Neural cell (in vitro differentiated cells): ENCODE results near the gene MAMLD1. TPM values are rescaled to one million over a fixed set of nuclear protein-coding genes. Genes with fewer than 3 reads are reported as not detected.

Experiments
- H2AFZ ChIP-seq: fragments of 200-600, 300-800 bp; sonication (generic), shearing (Covaris generic); 2 replicates; pipeline ENCODE4 v1.6.0; 2014; ENCODE audit warnings: low read depth, mild to moderate bottlenecking, antibody characterized with exemption, low read length, moderate library complexity
- H3F3A ChIP-seq: fragments of 200-600 bp; shearing (Covaris generic); 2 replicates; pipeline ENCODE4 v1.6.1; 2016; ENCODE audit warnings: mild to moderate bottlenecking, moderate library complexity, mixed read lengths, antibody characterized with exemption, low read length; ENCODE audit not compliant: insufficient read depth, poor library complexity, severe bottlenecking
- H3K27ac ChIP-seq: fragments of 200-600, 300-800 bp; sonication (generic), shearing (Covaris generic); 2 replicates; pipeline ENCODE4 v1.5.1; 2014; ENCODE audit warnings: mild to moderate bottlenecking, low read length, moderate library complexity
- H3K27me3 ChIP-seq: fragments of 300-800, 200-600 bp; sonication (generic), shearing (Covaris generic); 2 replicates; pipeline ENCODE4 v1.6.0; 2014; ENCODE audit warnings: mild to moderate bottlenecking, low read depth, low read length, moderate library complexity; ENCODE audit not compliant: insufficient read depth
- H3K36me3 ChIP-seq: fragments of 300-800, 200-600 bp; sonication (generic), shearing (Covaris generic); 2 replicates; pipeline ENCODE4 v1.5.1; 2014; ENCODE audit warnings: mild to moderate bottlenecking, antibody characterized with exemption, low read length, moderate library complexity; ENCODE audit not compliant: insufficient read depth
- H3K4me2 ChIP-seq: fragments of 300-800, 200-600 bp; sonication (generic), shearing (Covaris generic); 2 replicates; pipeline ENCODE4 v1.6.0; 2014; ENCODE audit warnings: mild to moderate bottlenecking, low read length
- H3K4me3 ChIP-seq: fragments of 300-800, 200-600 bp; sonication (generic), shearing (Covaris generic); 2 replicates; pipeline ENCODE4 v1.5.1; 2014; ENCODE audit warnings: mild to moderate bottlenecking, low read length, moderate library complexity
- H3K79me2 ChIP-seq: fragments of 200-600 bp; shearing (Covaris generic); replicated peaks from 2 replicates; pipeline ENCODE4 v1.6.0; 2014; ENCODE audit warnings: mild to moderate bottlenecking, low read length, moderate library complexity; ENCODE audit not compliant: insufficient read depth
- H3K9ac ChIP-seq: fragments of 300-800, 200-600 bp; sonication (generic), shearing (Covaris generic); 2 replicates; pipeline ENCODE4 v1.6.1; 2016; ENCODE audit warnings: mild to moderate bottlenecking, low read length, mixed read lengths
- H3K9me2 ChIP-seq: fragments of 200-600 bp; shearing (Covaris generic); 2 replicates; pipeline ENCODE4 v1.6.1; 2016; ENCODE audit warnings: mild to moderate bottlenecking, low read length, mixed read lengths; ENCODE audit not compliant: insufficient read depth
- H3K9me3 ChIP-seq: fragments of 200-600, 300-800 bp; sonication (generic), shearing (Covaris generic); 2 replicates; pipeline ENCODE4 v1.6.1; 2016; ENCODE audit warnings: mild to moderate bottlenecking, mixed run types, low read length, moderate library complexity, mixed read lengths
- H4K20me1 ChIP-seq: fragments of 200-600 bp; shearing (Covaris generic); 2 replicates; pipeline ENCODE4 v1.6.1; 2016; ENCODE audit warnings: mild to moderate bottlenecking, mixed run types; ENCODE audit not compliant: insufficient read depth
- CTCF ChIP-seq: fragments of 450-650 bp; IDR thresholded peaks from 2 replicates; pipeline ENCODE4 v1.5.1; 2014; ENCODE audit warnings: antibody characterized with exemption, mild to moderate bottlenecking, moderate library complexity; ENCODE audit not compliant: poor library complexity, severe bottlenecking
- EP300 ChIP-seq: fragments of 450-650 bp; conservative IDR thresholded peaks from 2 replicates; pipeline ENCODE4 v1.6.1; 2014; ENCODE audit warnings: antibody characterized with exemption, mild to moderate bottlenecking, moderate library complexity; ENCODE audit not compliant: poor library complexity, severe bottlenecking
- EZH2 ChIP-seq: fragments of 200-600, 300-800 bp; shearing (Covaris generic), sonication (generic); IDR thresholded peaks from 2 replicates; pipeline ENCODE4 v1.6.1; 2014; ENCODE audit warnings: antibody characterized with exemption, low read length, borderline replicate concordance, mild to moderate bottlenecking; ENCODE audit not compliant: insufficient read depth, poor library complexity, severe bottlenecking
- MXI1 ChIP-seq: fragments of 450-650 bp; conservative IDR thresholded peaks from 2 replicates; pipeline ENCODE4 v1.6.1; 2014; ENCODE audit warnings: antibody characterized with exemption, mild to moderate bottlenecking; ENCODE audit not compliant: poor library complexity, severe bottlenecking
- POLR2AphosphoS5 ChIP-seq: IDR thresholded peaks from 2 replicates; pipeline ENCODE4 v1.6.1; 2012
- RAD21 ChIP-seq: fragments of 450-650 bp; conservative IDR thresholded peaks from 2 replicates; pipeline ENCODE4 v1.6.1; 2014; ENCODE audit warnings: antibody characterized with exemption, mild to moderate bottlenecking, moderate library complexity
- REST ChIP-seq: IDR thresholded peaks from 2 replicates; pipeline ENCODE4 v1.6.1; 2012; ENCODE audit warnings: borderline replicate concordance
- SMC3 ChIP-seq: fragments of 450-650 bp; conservative IDR thresholded peaks from 2 replicates; pipeline ENCODE4 v1.6.1; 2014; ENCODE audit warnings: antibody characterized with exemption, mild to moderate bottlenecking, moderate library complexity; ENCODE audit not compliant: poor library complexity
- TAF1 ChIP-seq: IDR thresholded peaks from 2 replicates; pipeline ENCODE4 v1.6.1; 2012; ENCODE audit warnings: low read depth
- polyA minus RNA-seq: library from RNA; depleted of rRNA, polyadenylated mRNA; stranded (reverse); fragments of >200 nt; gene quantifications from 2 replicates; pipeline ENCODE4 v1.2.3, GENCODE V29; 2014
- polyA plus RNA-seq: library from polyadenylated mRNA; depleted of rRNA; stranded (reverse); fragments of >200 nt; gene quantifications from 2 replicates; pipeline ENCODE4 v1.2.3, GENCODE V29; 2014

The MAMLD1 gene
- polyA plus RNA-seq (1.4 and 2.0 TPM in 2 replicates), polyA minus RNA-seq (0.73 and 0.93 TPM in 2 replicates)

GRCh38 chrX:150362599-150363481 is at the start of gene MAMLD1:
TSS of gene MAMLD1 (plus strand) at chrX:150363317. CDS start at chrX:150445517, 82,200 bp downstream.
- no peaks in the 10 kb centered on the region for H3K9me3 ChIP-seq
- no peak within 1 kb of the TSS for H3K27ac ChIP-seq
- H3K36me3 ChIP-seq = no peaks in the 10 kb centered on the region
- no peaks in the 10 kb centered on the region for H4K20me1 ChIP-seq
- no peak within 1 kb of the TSS for H2AFZ ChIP-seq
- TF ChIP-seq RAD21 = no peak
- peak; percentile 3 for TF ChIP-seq POLR2AphosphoS5
- no peak for TF ChIP-seq REST
- TF ChIP-seq TAF1 = no peak
- TF ChIP-seq SMC3 = no peak
- TF ChIP-seq CTCF = peak; percentile 9
- no peak for TF ChIP-seq MXI1
- no peak for TF ChIP-seq EZH2
- TF ChIP-seq EP300 = no peak
- H3K4me2 ChIP-seq = no peak within 1 kb of the TSS
- peaks cover 36% of the 10 kb centered on the region for H3K27me3 ChIP-seq
- H3F3A ChIP-seq = no peaks in the 10 kb centered on the region
- H3K79me2 ChIP-seq = no peaks in the 10 kb centered on the region
- H3K4me3 ChIP-seq = peak within 1 kb of the TSS; percentile 74
- peak within 1 kb of the TSS; percentile 56 for H3K9ac ChIP-seq
- H3K9me2 ChIP-seq = no peaks in the 10 kb centered on the region

GRCh38 chrX:150313514-150313913 is 49.6 kb upstream of the MAMLD1 start:
- H2AFZ ChIP-seq = no peak overlapping the region
- H3K79me2 ChIP-seq = no peaks in the 10 kb centered on the region
- TF ChIP-seq MXI1 = no peak
- no peak for TF ChIP-seq SMC3
- TF ChIP-seq EP300 = no peak
- no peak for TF ChIP-seq CTCF
- TF ChIP-seq TAF1 = no peak
- TF ChIP-seq RAD21 = no peak
- TF ChIP-seq REST = no peak
- no peak for TF ChIP-seq EZH2
- H3K9me2 ChIP-seq = no peaks in the 10 kb centered on the region
- no peak overlapping the region for H3K27ac ChIP-seq
- H3F3A ChIP-seq = no peaks in the 10 kb centered on the region
- no peak overlapping the region for H3K9ac ChIP-seq
- H3K4me2 ChIP-seq = no peak overlapping the region
- no peak overlapping the region for H3K4me3 ChIP-seq
- H3K9me3 ChIP-seq = no peaks in the 10 kb centered on the region
- no peaks in the 10 kb centered on the region for H4K20me1 ChIP-seq
- H3K36me3 ChIP-seq = no peaks in the 10 kb centered on the region
- no peaks in the 10 kb centered on the region for H3K27me3 ChIP-seq
